Glutamatergic neuron (in vitro differentiated cells): Measurements from ENCODE around the gene GMDS. TPM values are rescaled to one million over a fixed set of nuclear protein-coding genes. Genes with fewer than 3 reads are reported as not detected.

ENCODE experiments used
- DNase-seq: peaks from one replicate; pipeline ENCODE4 v3.0.0; 2022
- H3K27ac Mint-ChIP-seq: one replicate; pipeline ENCODE4 v1.8.0; 2020; ENCODE audit warnings: mild to moderate bottlenecking, mixed read lengths, inconsistent platforms; ENCODE audit not compliant: unreplicated experiment
- H3K27me3 Mint-ChIP-seq: one replicate; pipeline ENCODE4 v1.8.0; 2020; ENCODE audit warnings: mild to moderate bottlenecking, moderate library complexity, mixed read lengths, inconsistent platforms; ENCODE audit not compliant: unreplicated experiment
- H3K36me3 Mint-ChIP-seq: one replicate; pipeline ENCODE4 v1.8.0; 2020; ENCODE audit warnings: mild to moderate bottlenecking, mixed read lengths, inconsistent platforms; ENCODE audit not compliant: unreplicated experiment
- H3K4me1 Mint-ChIP-seq: one replicate; pipeline ENCODE4 v1.8.0; 2020; ENCODE audit warnings: mild to moderate bottlenecking, low read depth, mixed read lengths, inconsistent platforms; ENCODE audit not compliant: unreplicated experiment
- H3K4me3 Mint-ChIP-seq: one replicate; pipeline ENCODE4 v1.8.0; 2020; ENCODE audit warnings: mild to moderate bottlenecking, mixed read lengths, inconsistent platforms; ENCODE audit not compliant: unreplicated experiment
- H3K9me3 Mint-ChIP-seq: one replicate; pipeline ENCODE4 v1.8.0; 2020; ENCODE audit warnings: mild to moderate bottlenecking, moderate library complexity, mixed read lengths, inconsistent platforms; ENCODE audit not compliant: unreplicated experiment
- total RNA-seq: library from RNA; stranded (reverse); fragmentation: NEBNext Ultra II Directional; extraction: Animal tissue kit (Norgen Biotek cat#: 25700); gene quantifications from one replicate; pipeline ENCODE4 v1.2.1, GENCODE V29; 2021; ENCODE audit not compliant: unreplicated experiment
- TF ChIP-seq, protein P1 (sequence below): fragments of 200-600 bp; sonication (generic); IDR thresholded peaks from one replicate; pipeline ENCODE4 v1.5.0; 2021; ENCODE audit not compliant: partially characterized antibody, unreplicated experiment

Gene GMDS
- total RNA-seq, 1 donor from 2014 or later, result 8.9 TPM

DNA sequence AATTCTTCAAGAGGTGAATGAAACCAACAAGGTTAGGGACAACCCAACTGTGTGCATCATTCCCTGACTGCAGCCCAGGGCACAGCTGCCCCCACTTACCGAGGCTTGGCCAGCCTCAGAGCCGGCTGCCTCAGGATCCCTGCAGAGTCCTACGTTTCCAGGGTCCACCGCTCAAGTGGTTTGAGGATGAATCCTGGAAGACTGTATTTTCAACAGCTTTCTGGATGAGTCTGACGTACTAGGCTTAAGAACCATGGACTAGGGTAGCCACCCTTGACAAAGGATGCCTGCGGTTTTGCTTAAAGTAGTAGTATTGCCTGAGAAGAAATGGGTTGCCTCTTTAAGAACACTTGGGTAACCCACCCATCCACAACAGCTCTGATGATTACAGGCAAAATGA, 534.3 kb downstream of the GMDS start:
- Mint-ChIP-seq H3K4me3 (no peak overlapping the region), H3K9me3 (no peaks in the 10 kb centered on the region), H3K27ac (no peak overlapping the region), H3K4me1 (peaks cover 7% of the 10 kb centered on the region), H3K36me3 (no peaks in the 10 kb centered on the region), H3K27me3 (no peaks in the 10 kb centered on the region)
- DNase-seq, result no peak
- TF ChIP-seq, protein P1, sequence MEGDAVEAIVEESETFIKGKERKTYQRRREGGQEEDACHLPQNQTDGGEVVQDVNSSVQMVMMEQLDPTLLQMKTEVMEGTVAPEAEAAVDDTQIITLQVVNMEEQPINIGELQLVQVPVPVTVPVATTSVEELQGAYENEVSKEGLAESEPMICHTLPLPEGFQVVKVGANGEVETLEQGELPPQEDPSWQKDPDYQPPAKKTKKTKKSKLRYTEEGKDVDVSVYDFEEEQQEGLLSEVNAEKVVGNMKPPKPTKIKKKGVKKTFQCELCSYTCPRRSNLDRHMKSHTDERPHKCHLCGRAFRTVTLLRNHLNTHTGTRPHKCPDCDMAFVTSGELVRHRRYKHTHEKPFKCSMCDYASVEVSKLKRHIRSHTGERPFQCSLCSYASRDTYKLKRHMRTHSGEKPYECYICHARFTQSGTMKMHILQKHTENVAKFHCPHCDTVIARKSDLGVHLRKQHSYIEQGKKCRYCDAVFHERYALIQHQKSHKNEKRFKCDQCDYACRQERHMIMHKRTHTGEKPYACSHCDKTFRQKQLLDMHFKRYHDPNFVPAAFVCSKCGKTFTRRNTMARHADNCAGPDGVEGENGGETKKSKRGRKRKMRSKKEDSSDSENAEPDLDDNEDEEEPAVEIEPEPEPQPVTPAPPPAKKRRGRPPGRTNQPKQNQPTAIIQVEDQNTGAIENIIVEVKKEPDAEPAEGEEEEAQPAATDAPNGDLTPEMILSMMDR, result no peak

DNA sequence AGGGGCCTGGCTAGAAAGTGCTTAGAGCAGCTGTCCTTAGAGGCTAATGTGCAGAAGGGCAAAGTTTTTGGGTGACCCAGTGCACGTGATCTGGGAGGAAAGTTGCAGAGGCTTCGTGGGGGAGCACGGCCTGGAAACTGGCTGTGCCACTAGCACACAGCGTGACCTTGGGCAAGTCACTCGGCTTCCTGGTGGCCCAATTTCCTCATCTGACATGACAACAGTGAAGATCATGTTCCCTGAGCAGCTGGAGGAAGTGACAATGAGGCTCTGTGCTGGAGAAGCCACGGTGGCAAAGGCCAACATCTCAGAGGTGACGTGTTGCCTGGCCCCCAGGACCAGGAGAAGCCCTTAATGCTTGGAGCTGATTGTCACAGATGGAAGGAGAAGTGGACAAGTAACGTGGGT, 536.2 kb downstream of the GMDS start:
- no peak for DNase-seq
- TF ChIP-seq, protein P1, result no peak
- peaks cover 7% of the 10 kb centered on the region for H3K4me1 Mint-ChIP-seq
- H3K9me3 Mint-ChIP-seq, result no peaks in the 10 kb centered on the region
- no peaks in the 10 kb centered on the region for H3K27me3 Mint-ChIP-seq
- no peak overlapping the region for H3K4me3 Mint-ChIP-seq
- H3K27ac Mint-ChIP-seq, result no peak overlapping the region
- no peaks in the 10 kb centered on the region for H3K36me3 Mint-ChIP-seq

DNA sequence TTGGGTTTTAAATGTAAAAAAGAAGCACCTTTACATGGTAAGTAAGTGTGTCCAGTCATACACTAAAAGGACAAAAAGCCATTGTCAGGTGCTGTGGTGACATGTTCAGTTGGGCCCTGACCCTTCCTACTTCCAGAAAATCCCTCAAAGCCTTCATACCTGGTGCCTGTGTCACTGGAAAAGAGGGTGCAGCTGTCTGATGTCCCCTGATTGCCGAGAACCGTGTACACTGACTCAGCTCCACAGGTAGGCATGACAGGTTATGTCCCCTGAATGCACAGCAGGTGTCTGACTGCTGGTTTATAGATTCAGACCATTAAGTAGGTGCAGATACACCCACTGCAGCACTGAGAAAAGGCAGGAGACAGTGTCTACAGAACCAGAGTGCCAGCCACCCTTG, 536.6 kb downstream of the GMDS start:
- H3K27ac Mint-ChIP-seq, result no peak overlapping the region
- H3K4me3 Mint-ChIP-seq, result no peak overlapping the region
- H3K36me3 Mint-ChIP-seq, result no peaks in the 10 kb centered on the region
- TF ChIP-seq, protein P1, result no peak
- H3K4me1 Mint-ChIP-seq, result peaks cover 8% of the 10 kb centered on the region
- H3K27me3 Mint-ChIP-seq, result no peaks in the 10 kb centered on the region
- DNase-seq, result no peak
- no peaks in the 10 kb centered on the region for H3K9me3 Mint-ChIP-seq

DNA sequence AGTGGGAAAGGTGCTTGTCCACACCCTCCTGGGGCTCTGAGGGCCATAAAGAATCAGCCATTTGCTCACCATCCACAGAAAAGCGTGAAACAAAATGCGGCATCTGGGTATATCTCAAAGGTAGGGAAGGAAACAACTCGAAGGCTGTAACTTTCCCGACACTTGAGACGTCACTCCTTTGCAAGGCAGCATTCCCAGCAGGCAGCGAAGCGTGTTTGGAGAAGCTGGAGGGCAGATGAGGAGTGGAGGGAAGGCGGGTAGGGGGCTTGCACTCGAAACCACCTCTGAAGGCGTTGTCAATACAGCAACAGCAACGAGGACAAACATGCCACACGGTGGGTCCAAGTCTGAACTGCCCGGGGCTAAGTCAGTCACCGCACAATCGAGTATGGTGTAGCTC, 537.3 kb downstream of the GMDS start:
- H3K27me3 Mint-ChIP-seq, result no peaks in the 10 kb centered on the region
- no peaks in the 10 kb centered on the region for H3K36me3 Mint-ChIP-seq
- no peak overlapping the region for H3K4me3 Mint-ChIP-seq
- TF ChIP-seq, protein P1, result no peak
- peaks cover 10% of the 10 kb centered on the region for H3K4me1 Mint-ChIP-seq
- H3K27ac Mint-ChIP-seq, result no peak overlapping the region
- DNase-seq, result no peak
- no peaks in the 10 kb centered on the region for H3K9me3 Mint-ChIP-seq

DNA sequence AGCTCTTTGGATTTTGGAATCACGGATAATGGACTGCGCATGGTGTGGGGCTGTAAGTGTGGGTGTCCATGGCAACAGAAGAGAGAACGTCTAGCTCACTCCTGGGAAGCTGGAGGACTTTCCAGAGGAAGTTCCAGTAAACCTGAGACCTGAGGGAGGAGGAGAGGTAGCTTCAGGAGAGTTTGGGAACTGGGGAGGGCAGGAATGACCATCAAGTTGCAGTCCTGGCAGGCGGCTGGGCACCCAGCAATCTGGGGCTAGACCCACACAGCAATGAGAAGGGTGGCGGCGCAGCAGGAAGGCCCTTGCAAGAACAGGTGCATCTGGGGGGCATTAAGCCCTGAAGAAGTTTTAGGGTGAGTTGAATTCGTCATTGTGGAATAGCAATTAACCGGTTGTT, 539.8 kb downstream of the GMDS start:
- TF ChIP-seq, protein P1, result no peak

More for the DNA sequence above, 539.8 kb downstream of the GMDS start:
- peaks cover 18% of the 10 kb centered on the region for H3K4me1 Mint-ChIP-seq
- no peak overlapping the region for H3K4me3 Mint-ChIP-seq
- no peaks in the 10 kb centered on the region for H3K9me3 Mint-ChIP-seq
- no peaks in the 10 kb centered on the region for H3K27me3 Mint-ChIP-seq
- H3K36me3 Mint-ChIP-seq, result no peaks in the 10 kb centered on the region
- no peak for DNase-seq
- no peak overlapping the region for H3K27ac Mint-ChIP-seq
